NOMO-1 treated with DMSO at 0.1 percent for 48 hours (cell line): ENCODE results near the gene METTL3.
"Not testable (repeated sequence)": the region's sequence is repeated elsewhere in the genome, so short reads cannot be mapped to it uniquely, and the experiment has no call there.

Experiments
- DNase-seq: peaks from one replicate; lab custom pipeline; 2025; ENCODE audit not compliant: unreplicated experiment; lab: John Stamatoyannopoulos, UW

Gene METTL3

DNA sequence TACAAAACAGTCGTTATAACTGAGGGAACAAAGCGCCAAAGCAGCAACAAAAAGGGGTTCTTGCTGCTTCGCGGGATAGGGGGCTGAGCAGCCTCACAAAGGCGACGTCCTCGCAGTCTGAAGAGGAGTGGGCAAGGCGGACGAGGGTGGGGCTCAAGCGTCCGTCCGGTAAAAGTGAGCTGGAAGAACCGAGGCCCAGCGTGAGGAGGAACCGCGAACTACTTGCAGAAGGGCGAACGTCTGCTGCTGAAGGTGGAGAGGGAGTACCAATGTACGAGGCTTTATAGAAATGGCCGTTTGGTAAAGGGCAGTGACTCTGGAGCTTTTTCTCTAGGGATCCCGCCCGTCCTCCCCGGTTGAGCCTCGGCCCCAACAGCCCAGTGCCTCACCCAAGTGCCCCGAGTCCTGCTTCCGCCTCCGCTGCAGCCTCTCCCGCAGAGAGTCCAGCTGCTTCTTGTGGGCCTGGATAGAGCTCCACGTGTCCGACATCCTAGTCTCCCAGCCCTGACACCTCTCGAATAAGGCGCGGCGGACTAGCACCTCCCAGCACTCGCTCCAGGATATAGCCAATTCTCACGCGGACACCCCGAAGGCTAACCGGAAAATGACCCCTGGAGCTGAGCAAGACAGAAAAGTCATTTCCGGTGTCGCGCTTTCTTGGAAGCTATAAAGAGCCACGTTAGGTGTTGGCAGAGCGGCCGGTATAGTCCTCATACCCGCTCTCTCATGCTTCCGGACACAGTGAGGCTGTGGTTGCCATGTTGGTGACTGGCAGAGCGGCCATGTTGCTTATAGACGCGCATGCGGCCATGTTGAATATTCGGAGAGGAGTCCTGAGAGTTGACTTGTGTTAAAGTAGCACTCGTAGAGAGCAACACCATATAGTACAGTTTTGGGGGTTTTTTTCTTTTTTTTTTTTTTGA is at the start of gene METTL3:
TSS of gene METTL3 (minus strand) at position 606 of the 923 bp plus-strand sequence. CDS start at position 489, 117 bp downstream.
- peak; percentile 99 for DNase-seq

DNA sequence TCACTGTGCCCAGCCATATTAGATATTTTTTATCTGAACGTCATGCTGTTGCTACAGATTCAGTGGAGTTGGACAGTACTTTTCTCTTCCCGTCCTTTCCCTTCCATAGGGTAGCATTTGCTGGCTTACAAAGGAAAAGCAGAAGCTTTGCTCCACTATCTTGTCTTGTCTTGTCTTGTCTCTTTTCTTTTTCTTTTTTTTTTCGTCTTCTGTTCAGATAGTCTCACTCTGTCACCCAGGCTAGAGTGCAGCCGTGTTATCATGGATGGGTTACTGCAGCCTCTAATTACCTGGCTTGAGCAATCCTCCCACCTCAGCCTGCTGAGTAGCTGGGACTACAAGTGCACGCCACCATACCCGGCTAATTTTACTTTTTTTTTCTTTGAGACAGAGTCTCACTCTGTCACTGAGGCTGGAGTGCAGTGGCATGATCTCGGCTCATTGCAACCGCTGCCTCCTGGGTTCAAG is 47.6 kb upstream of the METTL3 start:
- DNase-seq: no peak

DNA sequence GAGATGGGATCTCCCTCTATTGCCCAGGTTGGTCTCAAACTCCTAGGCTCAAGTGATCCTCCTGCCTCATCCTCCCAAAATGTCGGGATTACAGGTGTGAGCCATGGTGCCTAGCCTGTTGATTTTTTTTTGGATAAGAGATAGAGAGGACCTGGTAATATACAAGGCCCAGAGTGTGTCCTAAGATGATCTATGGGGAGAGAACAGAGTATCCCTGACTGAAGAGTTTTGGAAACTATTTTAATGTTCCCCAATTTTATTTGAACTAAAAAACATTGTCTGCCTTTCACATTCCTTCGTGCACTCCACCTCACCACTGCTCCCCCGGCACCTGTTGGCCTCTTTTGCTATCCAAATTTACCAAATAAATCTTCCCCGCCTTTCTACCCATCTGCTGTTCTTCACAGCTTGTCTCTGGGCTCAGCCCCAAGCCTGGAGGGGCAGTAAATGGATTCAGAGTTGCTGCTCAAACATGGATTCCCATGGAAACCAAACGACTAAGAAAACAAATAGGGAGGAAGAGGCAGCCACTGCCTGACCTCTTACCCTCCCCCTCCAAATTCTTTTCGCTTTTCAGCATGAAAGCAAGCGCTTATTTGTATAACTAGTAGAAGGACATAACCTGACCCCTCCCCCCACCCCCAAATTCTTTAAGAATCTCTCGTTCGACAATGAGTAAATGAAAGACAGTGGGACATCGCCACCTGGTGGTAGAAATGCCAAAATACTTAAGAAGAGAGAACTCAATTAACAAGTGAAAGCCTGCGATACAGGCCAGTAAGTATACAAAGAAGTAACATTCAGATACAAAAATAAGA is 46.2 kb upstream of the METTL3 start:
- DNase-seq: peak; percentile 75

DNA sequence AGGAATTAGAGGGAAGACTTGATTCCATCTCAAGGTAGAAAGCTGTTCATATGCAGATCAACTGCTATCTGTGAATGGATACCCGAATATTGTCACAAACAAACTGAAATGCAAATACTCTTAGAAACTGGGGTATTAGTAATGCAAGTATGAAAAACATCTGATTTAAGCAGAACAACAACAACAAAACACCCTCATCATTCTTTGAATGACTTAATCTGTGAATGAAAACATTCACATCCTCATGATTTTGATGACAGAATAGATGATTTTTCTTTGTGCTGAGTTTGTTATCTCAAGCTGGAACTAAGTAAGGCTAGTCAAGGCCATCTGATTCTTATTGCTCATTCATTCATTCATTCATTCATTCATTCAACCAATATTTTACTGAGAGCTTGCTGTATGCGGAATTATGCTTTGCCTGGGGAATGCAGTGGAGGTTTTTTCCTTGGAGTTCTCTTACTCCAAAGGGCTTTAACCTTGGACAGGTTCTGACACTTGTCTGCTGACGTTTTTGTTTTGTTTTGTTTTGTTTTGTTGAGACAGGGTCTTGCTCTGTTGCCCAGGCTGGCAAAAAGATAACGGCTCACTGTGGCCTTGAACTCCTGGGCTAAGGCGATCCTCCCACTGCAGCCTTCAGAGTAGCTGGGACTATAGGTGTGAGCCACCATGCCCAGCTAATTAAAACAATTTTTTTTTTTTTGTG is 45.4 kb upstream of the METTL3 start:
- DNase-seq: no peak

DNA sequence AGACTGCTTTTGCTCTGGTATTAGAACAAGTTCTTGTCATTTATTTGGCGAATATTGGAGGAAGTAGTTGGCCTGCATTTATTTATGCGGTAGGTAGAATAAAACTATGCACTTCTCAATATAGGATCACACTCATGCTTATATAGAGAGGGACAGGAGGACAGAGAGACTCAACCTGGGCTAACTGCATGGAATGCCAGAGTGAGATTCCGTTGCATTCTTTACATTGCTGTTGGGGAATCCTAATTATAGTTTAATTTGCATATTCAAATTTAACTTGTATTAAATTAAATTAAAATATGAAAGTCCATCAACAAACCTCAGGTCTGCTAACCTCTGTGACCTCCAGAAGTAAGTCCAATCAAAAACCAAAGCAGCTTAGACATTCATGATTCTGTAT is 42.1 kb upstream of the METTL3 start:
- no peak for DNase-seq

DNA sequence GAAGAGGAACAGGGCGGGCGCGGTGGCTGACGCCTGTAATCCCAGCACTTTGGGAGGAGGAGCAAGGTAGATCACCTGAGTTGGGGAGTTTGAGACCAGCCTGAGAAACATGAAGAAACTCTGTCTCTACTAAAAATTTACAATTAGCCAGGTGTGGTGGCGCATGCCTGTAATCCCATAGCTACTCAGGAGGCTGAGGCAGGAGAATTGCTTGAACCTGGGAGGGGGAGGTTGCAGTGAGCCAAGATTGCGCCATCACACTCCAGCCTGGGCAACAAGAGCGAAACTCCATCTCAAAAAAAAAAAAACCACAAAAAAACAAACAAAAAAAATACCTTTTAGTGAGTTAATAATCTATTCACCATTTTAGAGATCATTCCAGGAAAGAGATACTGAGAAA is 33.4 kb upstream of the METTL3 start:
- DNase-seq: not testable (repeated sequence)

DNA sequence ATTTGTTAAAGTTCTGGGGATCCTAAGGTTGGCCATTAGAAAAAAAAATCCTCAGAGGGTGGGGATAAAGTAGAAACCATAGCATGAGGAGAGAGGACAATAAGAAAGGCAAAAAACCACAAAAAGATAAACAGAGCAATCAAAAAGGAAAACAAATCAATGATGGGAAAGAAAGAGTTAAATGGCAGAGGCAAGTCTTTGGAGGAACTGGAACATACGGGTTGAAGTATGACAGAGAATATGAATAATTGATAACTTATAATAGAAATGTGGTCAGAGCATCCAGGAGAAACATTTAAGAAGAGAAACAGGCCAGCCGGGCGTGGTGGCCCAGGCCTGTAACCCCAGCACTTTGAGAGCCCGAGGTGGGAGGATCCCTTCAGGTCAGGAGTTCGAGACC is 32.8 kb upstream of the METTL3 start:
- DNase-seq: no peak

DNA sequence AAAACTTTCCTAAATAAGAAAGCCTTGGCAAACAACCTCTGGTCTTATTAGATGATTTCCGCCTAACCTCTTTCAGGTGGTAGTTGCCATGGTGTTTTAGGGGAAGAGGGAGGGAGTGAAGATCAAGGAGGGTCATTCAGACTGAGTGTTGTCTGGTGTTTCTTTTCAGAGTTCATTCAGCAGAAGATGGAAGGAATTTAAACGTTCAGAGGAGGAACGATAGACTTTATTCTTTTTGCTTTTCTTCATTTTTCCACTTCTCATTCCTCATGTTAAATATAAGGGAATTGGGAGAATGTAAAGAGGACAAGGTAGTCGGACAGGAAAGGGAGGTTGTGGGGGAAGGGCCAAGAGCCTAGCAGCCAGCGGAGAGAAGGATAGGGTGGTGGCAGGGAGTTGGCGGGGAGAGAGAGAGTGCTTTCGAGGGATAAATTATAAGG is 32.4 kb upstream of the METTL3 start:
- DNase-seq: no peak

DNA sequence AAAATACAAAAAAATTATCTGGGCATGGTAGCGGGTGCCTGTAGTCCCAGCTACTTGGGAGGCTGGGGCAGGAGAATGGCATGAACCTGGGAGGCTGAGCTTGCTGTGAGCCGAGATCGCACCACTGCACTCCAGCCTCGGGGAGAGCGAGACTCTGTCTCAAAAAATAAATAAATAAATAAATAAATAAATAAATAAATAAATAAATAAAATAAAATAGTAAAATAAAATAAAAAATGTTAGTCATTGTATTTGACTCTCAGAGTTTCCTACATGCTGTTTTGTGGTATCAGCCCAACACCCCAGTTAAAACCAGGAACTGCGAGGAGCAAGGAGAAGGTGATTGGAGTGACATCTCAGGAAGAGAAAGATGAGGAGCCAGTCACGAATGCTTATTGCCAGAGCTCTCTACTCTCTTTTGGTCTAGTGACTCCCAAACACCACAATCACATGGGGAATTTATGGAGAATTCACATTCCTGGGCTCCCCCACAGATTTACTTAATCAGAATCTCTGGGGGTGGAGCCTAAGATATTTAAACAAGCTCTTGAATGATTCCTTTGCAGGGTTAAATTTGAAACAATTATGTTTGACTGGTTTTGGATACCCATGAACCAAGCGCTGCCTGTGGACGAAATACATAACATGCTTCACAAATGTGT is 30.4 kb upstream of the METTL3 start:
- no peak for DNase-seq

DNA sequence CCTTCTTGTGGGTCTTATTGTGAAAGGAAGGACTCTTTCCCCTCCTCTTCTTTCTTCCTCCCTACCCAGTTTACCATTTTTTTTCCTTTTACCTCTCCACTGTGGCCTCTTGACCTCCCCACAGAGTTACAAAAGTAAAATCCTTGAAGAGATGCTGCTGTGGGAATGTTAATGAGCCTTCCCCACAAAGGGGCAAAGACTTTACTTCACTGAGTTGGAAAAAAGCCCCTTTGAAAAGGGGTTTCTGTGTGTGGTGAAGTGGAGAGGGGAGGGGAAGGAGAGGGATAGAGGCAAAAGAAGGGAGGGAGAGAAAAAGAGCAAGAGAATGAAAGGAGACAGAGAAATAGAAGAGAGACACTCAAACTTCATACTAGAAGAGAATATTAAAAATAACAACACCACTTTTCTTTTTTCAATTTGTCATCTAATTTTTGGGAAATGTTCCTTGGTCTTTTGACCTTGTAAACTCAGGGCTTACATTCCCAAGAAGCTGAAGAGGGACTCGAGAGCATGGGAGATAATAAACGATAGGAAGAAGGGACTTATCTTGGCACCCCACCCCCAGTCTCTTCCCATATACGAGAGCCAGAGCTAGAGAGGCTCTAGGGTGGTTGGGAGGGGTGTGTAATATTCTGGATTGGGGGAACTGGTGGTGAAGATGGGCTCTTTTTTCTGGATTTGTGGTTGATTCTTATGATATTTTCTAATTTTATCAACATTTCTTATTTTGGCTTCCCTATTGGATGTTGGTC is 28.2 kb upstream of the METTL3 start:
- no peak for DNase-seq

DNA sequence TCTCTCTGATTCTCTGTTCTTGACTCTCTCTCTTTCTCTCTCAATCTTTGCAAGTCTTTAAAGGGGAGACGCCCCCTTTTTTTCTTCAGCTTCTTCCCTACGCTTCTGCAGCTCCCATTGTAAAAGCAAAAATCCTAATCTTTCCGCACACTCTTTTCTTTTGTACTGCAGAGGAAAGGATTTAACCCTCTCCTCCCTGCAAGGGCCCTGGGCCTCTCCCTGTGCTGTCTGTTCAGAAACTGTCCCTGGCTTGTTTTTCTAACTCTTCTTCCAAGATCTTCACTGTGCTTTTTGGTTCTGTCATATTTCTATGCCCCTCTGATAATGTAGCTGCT is 25.9 kb upstream of the METTL3 start:
- no peak for DNase-seq

DNA sequence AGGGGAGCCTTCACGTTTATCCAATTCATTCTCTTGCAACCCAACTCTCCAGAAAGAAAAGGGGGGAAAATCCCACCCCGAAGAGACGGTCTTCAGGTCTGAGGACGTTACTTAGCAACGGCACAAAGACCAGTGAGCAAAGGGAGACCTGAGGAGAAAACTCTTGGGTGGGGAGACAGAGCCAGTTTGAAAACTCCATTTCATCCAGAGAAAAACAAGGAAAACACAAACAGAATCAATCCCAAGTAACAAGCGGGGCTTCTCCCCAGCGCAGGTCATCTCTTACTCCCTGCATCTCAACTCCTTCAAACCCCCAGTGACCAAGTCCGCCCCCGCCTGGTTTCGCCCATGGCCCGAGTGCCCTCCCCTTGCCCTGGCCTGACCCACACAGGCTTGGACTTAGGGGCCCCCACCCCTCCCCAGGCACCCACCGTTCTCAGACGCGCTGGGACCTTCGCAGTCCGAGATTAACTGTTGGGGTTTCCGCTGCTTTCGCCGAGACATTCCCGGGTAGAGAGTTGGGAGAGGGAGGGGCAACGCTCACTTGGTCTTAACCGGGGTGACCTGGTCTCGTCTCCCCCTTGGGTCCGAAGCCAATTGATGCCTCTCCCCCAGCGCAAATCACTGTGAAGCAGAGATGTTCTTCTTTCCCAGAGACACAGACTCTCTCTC is 25.4 kb upstream of the METTL3 start:
- DNase-seq: no peak

DNA sequence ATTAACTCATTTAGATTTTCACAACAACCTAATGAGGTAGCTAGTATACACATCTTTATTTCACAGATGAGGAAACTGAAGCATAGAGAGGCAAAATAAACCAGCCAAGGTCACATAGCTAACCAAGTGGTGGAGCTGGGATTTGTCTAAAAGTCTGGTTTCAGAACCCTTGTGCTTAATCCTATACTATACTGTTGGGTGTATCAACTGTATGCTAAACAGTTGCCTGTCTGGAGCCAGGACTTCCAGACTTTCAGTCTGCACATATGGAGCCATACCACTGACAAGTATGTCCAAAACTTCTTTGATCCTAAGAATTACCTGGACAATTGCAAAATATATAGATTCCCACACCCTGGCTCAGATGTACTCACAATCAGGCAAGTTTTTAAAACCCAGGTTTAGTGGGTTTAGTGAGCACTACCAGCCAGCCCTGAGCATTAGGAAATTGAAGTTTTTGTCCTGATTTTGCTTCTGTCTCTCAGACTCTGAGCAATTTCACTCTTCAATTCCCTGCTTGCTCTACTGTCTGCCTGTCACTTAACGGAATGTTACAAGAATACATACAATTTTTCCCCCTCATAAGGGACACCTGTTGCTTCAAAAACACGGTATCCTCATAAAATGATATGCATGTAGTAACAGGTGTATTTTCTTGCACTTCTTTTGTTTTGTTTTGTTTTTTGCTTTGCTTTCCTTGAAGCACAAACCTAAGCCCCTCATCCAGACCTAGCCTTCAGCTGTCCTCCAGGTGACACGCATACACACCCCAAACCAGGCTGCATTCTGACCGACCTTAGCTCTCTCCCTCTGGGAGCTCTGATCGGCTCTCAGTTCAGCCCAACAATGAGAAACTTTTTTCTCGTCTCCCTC is 24.6 kb upstream of the METTL3 start:
- no peak for DNase-seq

DNA sequence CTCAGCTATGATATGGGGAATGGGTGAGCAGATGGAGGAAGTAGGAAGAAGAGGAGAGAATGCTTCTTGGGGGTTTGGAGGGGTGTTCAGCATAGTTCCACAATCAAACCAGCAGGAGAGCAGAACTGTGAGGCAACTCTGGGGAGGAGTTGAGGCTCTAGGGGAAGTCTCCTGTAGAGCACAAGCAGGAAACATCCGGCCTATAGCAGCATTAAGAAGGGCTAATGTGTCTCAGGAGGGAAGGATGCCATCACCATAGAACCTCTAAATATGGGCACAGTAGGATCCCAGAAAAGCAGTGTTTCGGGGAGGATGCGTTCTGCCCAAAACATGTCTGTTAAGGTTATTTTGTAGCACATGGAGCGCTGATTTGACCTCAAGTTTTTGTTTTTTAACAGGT is 23.4 kb upstream of the METTL3 start:
- DNase-seq: peak; percentile 31

DNA sequence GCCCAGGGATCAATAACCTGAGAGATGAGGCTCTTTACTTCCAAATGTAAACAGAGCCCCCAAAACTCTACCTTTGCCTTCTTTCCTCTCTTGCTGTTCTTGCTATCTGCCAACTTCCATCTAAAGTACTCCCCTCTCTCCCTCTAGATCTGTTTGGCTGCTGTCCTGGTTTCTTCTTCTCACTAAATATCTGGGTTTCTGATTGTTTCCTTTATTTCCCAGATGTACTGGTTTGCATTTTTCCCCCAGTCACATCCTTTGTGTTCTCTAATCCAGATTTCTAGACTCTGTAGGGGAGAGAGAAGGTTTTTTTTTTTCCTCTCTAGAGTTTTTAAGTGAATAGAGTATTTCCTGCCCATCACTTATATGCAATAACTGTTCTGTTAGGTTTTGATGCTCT is 22.2 kb upstream of the METTL3 start:
- no peak for DNase-seq

DNA sequence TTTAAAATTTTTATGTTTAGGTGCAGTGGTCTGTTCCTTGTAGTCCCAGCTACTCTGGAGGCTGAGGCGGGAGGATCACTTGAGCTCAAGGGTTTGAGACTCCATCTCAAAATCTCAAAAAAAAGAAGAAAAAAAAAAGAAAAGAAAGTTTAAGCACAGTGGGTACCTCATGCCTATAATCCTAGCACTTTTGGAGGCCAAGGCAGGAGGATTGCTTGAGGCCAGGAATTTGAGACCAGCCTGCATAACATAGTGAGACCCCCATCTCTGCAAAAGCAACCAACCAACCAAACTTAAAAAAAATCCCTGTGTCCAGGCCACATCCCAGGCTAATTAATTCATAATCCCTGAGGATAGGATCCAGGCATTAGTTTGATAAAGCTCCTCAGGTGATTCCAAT is 18.4 kb upstream of the METTL3 start:
- DNase-seq: no peak

DNA sequence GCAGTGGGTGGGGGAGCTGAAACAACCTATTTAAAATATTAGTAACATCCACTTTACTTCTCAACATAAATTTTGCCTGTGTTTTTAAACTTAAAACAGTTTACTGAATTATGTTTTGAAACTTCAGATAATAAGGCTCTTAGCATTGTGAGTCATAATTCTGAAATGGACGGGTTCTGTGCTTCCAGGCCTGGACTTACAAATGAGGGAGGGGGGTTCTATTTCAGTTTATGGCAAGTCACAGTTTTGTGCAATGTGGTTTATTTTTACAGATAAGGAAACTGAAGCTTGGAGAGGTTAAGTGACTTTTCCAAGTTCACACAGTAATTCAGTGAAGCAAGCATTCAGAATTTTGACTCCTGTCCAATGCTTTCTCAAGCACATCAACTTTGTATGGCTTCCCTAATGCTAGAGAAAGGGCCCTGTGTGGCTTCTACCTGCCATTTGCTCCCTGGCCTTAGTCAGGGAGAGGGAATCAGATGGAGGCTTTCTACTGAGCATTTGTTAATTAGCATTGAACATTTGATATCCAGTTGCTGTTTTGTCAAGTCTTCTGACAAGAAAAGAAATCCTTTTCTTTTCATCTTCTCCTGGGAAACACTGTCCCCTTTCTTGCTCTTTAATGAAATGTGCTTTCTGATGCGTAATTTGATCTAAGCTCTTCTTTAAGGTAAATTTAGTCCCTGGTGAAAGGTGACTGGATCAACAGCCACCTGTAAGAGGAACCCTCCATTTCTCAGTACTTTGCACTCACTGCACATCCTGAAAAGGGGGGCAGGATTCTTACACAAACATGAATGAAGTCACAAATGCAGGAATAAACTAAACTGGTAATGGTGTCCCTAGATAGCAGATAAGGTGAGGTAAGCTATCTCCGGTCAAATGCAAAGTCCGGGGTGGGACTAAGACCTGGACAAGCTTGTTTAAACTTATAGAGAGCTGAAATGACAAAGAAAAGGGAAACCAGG is 17.5 kb upstream of the METTL3 start:
- DNase-seq: peak; percentile 23

DNA sequence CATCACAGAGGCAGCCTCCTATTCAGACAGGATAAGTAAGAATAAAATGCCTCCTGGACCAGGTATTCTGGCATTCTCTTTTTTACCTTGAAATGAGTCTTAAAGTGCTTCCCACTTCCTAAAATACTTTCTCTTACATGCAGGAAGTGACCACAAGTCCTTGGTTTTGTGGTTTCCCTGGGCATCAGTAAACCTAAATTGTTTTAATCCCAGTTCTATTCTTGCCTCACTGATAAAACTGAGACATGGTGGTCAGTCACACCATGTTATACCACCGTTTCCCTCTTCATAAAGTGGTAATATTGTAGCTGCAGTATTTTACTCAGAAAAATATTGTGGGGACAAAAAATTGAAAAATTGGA is 16.2 kb upstream of the METTL3 start:
- no peak for DNase-seq
